Mucosa of rectum (tissue), 2 donors: ENCODE results near the gene TRAPPC13.
A peak's percentile ranks its signal among the peaks of the same experiment; 100 is the strongest.
"Not testable (repeated sequence)": the region's sequence is repeated elsewhere in the genome, so short reads cannot be mapped to it uniquely, and the experiment has no call there.

Experiments
- H3K27ac ChIP-seq, 2 donors: one replicate each; pipeline ENCODE4 v1.7.0; 2013; ENCODE audit warnings: inconsistent platforms in 2 of 2, low read depth in 2 of 2, low read length in 2 of 2
- H3K27me3 ChIP-seq, 2 donors: one replicate each; pipeline ENCODE4 v1.7.0; 2013; ENCODE audit warnings: low read length in 2 of 2; ENCODE audit not compliant: control insufficient read depth in 2 of 2, insufficient read depth in 2 of 2
- H3K36me3 ChIP-seq, 2 donors: one replicate each; pipeline ENCODE4 v1.7.0; 2013; ENCODE audit warnings: low read length in 2 of 2; ENCODE audit not compliant: control insufficient read depth in 2 of 2, insufficient read depth in 2 of 2
- H3K4me1 ChIP-seq, 2 donors: one replicate each; pipeline ENCODE4 v1.7.0; 2013; ENCODE audit warnings: low read length in 2 of 2, mild to moderate bottlenecking in 1 of 2; ENCODE audit not compliant: control insufficient read depth in 2 of 2, insufficient read depth in 2 of 2
- H3K4me3 ChIP-seq, 2 donors: one replicate each; pipeline ENCODE4 v1.7.0; 2013; ENCODE audit warnings: low read length in 2 of 2
- H3K9ac ChIP-seq, 2 donors: one replicate each; pipeline ENCODE4 v1.7.0; 2013; ENCODE audit warnings: low read length in 2 of 2, low read depth in 1 of 2, mild to moderate bottlenecking in 1 of 2
- H3K9me3 ChIP-seq, 2 donors: one replicate each; pipeline ENCODE4 v1.7.0; 2013; ENCODE audit warnings: low read length in 2 of 2; ENCODE audit not compliant: control insufficient read depth in 2 of 2
- donor health status: healthy.
- donor health status: Normal muscosa, but diverticular disease.

TRAPPC13 gene

GRCh38 chr5:65624571-65625555, at the start of gene TRAPPC13, which contains the start of gene SHLD3:
TSS of gene TRAPPC13 (plus strand) at chr5:65625027. CDS start at chr5:65625061, 34 bp downstream.
TSS of gene SHLD3 (plus strand) at chr5:65625027. CDS start at chr5:65629588, 4,561 bp downstream.
- Histone ChIP-seq H3K27me3 (no peaks in the 10 kb centered on the region), H3K9ac (peak within 1 kb of the TSS; percentile 89 to 92), H3K9me3 (no peaks in the 10 kb centered on the region), H3K4me1 (peaks cover 11 to 16% of the 10 kb centered on the region in 2 donors), H3K36me3 (peaks cover 4 to 5% of the 10 kb centered on the region in 2 donors), H3K4me3 (peak within 1 kb of the TSS; percentile 88 to 97), H3K27ac (peak within 1 kb of the TSS; percentile 84 to 88)

- H3K36me3 ChIP-seq: peaks cover 20 to 46% of the 10 kb centered on the region in 2 donors
- H3K4me1 ChIP-seq: no peaks in the 10 kb centered on the region
Measured at GRCh38 chr5:65577141-65577540, 47.7 kb upstream of the TRAPPC13 start.

DNA sequence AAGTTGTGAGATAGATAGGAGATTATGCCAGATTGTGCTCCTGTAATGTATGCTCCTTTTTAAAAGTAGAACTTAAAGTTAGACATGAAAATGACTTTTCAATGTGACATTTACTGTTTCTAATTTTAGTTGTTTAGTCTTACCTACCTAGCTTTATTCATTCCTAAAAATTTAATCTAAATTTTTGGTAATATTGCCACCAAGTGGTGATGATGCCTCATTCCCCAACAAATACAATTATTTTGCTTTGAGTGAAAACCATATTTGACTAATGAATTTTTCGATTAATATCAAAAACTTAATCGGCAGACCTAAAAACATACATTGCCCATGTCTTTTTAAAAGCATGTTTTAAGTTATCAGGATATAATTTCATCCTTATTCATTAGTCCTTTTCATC, 36.1 kb upstream of the TRAPPC13 start:
- Histone ChIP-seq H3K27ac (no peak overlapping the region), H3K9me3 (no peaks in the 10 kb centered on the region), H3K4me3 (no peak overlapping the region), H3K4me1 (no peaks in the 10 kb centered on the region), H3K36me3 (peaks cover 56 to 64% of the 10 kb centered on the region in 2 donors), H3K27me3 (no peaks in the 10 kb centered on the region), H3K9ac (no peak overlapping the region)

More at GRCh38 chr5:65577141-65577540, 47.7 kb upstream of the TRAPPC13 start:
- Histone ChIP-seq H3K27me3 (no peaks in the 10 kb centered on the region), H3K9me3 (no peaks in the 10 kb centered on the region), H3K27ac (no peak overlapping the region), H3K4me3 (no peak overlapping the region), H3K9ac (no peak overlapping the region)

- peaks cover 56 to 58% of the 10 kb centered on the region in 2 donors for H3K36me3 ChIP-seq
- not testable (repeated sequence) for H3K27ac ChIP-seq, H3K27me3 ChIP-seq, H3K4me1 ChIP-seq, H3K9ac ChIP-seq, H3K4me3 ChIP-seq, H3K9me3 ChIP-seq
Measured at GRCh38 chr5:65601761-65602160, 23.1 kb upstream of the TRAPPC13 start.

- no peak overlapping the region for H3K4me3 ChIP-seq
- H3K9ac ChIP-seq: no peak overlapping the region
- peaks cover 56 to 67% of the 10 kb centered on the region in 2 donors for H3K36me3 ChIP-seq
- H3K9me3 ChIP-seq: no peaks in the 10 kb centered on the region
- no peaks in the 10 kb centered on the region for H3K4me1 ChIP-seq
- H3K27me3 ChIP-seq: no peaks in the 10 kb centered on the region
- H3K27ac ChIP-seq: no peak overlapping the region
Measured at GRCh38 chr5:65611524-65611923, 13.3 kb upstream of the TRAPPC13 start.

GRCh38 chr5:65612298-65612907, 12.4 kb upstream of the TRAPPC13 start:
- Histone ChIP-seq H3K27me3 (no peaks in the 10 kb centered on the region), H3K4me1 (no peaks in the 10 kb centered on the region), H3K27ac (no peak overlapping the region), H3K9ac (no peak overlapping the region), H3K9me3 (no peaks in the 10 kb centered on the region), H3K4me3 (no peak overlapping the region), H3K36me3 (peaks cover 48 to 59% of the 10 kb centered on the region in 2 donors)

DNA sequence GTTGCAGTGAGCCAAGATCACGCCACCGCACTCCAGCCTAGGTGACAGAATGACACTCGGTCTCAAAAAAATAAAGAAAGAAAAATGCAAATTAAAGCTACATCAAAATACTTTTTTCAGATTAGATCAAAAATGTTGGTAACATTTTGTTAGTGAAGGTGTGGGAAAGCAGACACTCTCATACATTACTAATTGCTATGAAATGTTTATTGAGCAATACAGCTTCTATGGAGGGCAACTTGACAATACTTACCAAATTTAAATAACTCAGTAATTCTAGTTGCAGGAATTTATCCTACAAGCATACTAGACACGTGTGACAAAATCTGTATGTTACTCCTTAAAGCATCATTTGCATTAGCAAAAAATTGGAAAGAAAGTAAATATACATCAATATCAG, 4.8 kb upstream of the TRAPPC13 start:
- Histone ChIP-seq H3K4me1 (peaks cover 4 to 9% of the 10 kb centered on the region in 2 donors), H3K4me3 (no peak overlapping the region), H3K27me3 (no peaks in the 10 kb centered on the region), H3K9me3 (no peaks in the 10 kb centered on the region), H3K9ac (no peak overlapping the region), H3K36me3 (peaks cover 5 to 9% of the 10 kb centered on the region in 2 donors), H3K27ac (no peak overlapping the region)

- H3K4me1 ChIP-seq: peaks cover 11 to 16% of the 10 kb centered on the region in 2 donors
- not testable (repeated sequence) for H3K36me3 ChIP-seq, H3K27ac ChIP-seq, H3K9me3 ChIP-seq, H3K4me3 ChIP-seq, H3K27me3 ChIP-seq, H3K9ac ChIP-seq
Measured at GRCh38 chr5:65621961-65622360, 2.9 kb upstream of the TRAPPC13 start.

DNA sequence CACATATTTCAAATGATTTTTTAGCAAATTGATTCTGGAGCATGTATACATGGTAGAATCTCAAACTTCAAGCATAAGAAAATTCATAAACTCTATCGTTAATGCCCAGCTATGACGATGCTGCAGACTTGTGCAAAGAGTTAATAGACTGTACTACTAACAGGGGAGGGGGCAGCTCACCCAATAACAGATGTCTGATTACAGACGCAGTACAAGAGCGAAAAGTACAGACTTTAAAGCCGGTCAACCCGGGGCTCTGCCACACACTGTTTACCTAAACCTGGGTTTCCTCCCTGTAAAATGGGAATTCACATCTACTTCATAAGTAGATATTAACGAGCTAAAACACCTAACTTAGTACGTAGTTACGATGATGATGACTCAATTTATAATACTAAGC, 1.3 kb upstream of the TRAPPC13 start:
- peak overlapping the region; percentile 89 to 92 for H3K9ac ChIP-seq
- H3K4me3 ChIP-seq: peak overlapping the region; percentile 88 to 97
- H3K36me3 ChIP-seq: no peaks in the 10 kb centered on the region
- H3K4me1 ChIP-seq: peaks cover 11 to 16% of the 10 kb centered on the region in 2 donors
- no peaks in the 10 kb centered on the region for H3K27me3 ChIP-seq
- peak overlapping the region; percentile 56 to 84 for H3K27ac ChIP-seq
- H3K9me3 ChIP-seq: no peaks in the 10 kb centered on the region

GRCh38 chr5:65624025-65624570, 729 bp upstream of the TRAPPC13 start, which contains the start of gene TRIM23:
TSS of gene TRIM23 (minus strand) at chr5:65624333. CDS start at chr5:65624274, 59 bp downstream.
- Histone ChIP-seq H3K9me3 (no peaks in the 10 kb centered on the region), H3K4me1 (peaks cover 11 to 16% of the 10 kb centered on the region in 2 donors)

More at GRCh38 chr5:65624025-65624570, 729 bp upstream of the TRAPPC13 start, which contains the start of gene TRIM23:
- Histone ChIP-seq H3K4me3 (peak within 1 kb of the TSS; percentile 88 to 97), H3K27ac (peak within 1 kb of the TSS; percentile 84 to 88), H3K9ac (peak within 1 kb of the TSS; percentile 89 to 92), H3K36me3 (no peaks in the 10 kb centered on the region), H3K27me3 (no peaks in the 10 kb centered on the region)
